Measurements from ENCODE around the gene ZCCHC10. TPM values are rescaled to one million over a fixed set of nuclear protein-coding genes. Genes with fewer than 3 reads are reported as not detected.

The ZCCHC10 gene
- total and polyA plus RNA-seq, 2 donors (not counting 3 experiments of a cell fraction or from before 2014, with no cell fraction given), result 25.9 to 32.1 TPM

- no peak overlapping the region for H3K4me2 ChIP-seq (ENCODE audit: insufficient read depth, low read length)
- no peak overlapping the region for H2AFZ ChIP-seq (ENCODE audit: low read depth, low read length)
- intact Hi-C loops (cut with micrococcal nuclease) (no loop called here), dilution Hi-C loops (cut with MboI; ENCODE audit: extremely low pct_ligation_motif_present, low sequenced_read_pairs) (no loop called here)
- no peaks in the 10 kb centered on the region for H3K9me3 ChIP-seq (replicated peaks; ENCODE audit: control insufficient read depth, insufficient read depth, low read length)
- H3K27ac ChIP-seq (ENCODE audit: insufficient read depth, low read depth, low read length), result no peak overlapping the region
- TF ChIP-seq JUN (IDR thresholded peaks at IDR 0.05; ENCODE audit: borderline replicate concordance, insufficient read depth, insufficient read length, low read depth) (no peak), FOS (IDR thresholded peaks at IDR 0.05; ENCODE audit: borderline replicate concordance, insufficient read depth, low read length) (no peak), POLR2AphosphoS5 (IDR thresholded peaks at IDR 0.05; ENCODE audit: insufficient read depth, low read depth, low read length) (no peak), MAX (IDR thresholded peaks at IDR 0.05; ENCODE audit: insufficient read depth, insufficient read length) (no peak), POLR2A (IDR thresholded peaks at IDR 0.05; ENCODE audit: low read depth, low read length) (no peak), EZH2 (IDR thresholded peaks at IDR 0.05; ENCODE audit: borderline replicate concordance, low read depth, low read length, severe bottlenecking) (no peak), MYC (IDR thresholded peaks at IDR 0.05; ENCODE audit: low read depth, low read length) (no peak), GATA2 (IDR thresholded peaks at IDR 0.05; ENCODE audit: insufficient read depth, insufficient read length, low read depth, low read length) (no peak)
- TF ChIP-seq, protein P1, sequence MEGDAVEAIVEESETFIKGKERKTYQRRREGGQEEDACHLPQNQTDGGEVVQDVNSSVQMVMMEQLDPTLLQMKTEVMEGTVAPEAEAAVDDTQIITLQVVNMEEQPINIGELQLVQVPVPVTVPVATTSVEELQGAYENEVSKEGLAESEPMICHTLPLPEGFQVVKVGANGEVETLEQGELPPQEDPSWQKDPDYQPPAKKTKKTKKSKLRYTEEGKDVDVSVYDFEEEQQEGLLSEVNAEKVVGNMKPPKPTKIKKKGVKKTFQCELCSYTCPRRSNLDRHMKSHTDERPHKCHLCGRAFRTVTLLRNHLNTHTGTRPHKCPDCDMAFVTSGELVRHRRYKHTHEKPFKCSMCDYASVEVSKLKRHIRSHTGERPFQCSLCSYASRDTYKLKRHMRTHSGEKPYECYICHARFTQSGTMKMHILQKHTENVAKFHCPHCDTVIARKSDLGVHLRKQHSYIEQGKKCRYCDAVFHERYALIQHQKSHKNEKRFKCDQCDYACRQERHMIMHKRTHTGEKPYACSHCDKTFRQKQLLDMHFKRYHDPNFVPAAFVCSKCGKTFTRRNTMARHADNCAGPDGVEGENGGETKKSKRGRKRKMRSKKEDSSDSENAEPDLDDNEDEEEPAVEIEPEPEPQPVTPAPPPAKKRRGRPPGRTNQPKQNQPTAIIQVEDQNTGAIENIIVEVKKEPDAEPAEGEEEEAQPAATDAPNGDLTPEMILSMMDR (IDR thresholded peaks at IDR 0.05; ENCODE audit: extremely low read depth in 1 of 2, insufficient read depth in 1 of 2, low read depth in 1 of 2, low read length in 2 of 2), result no peak
- no peak overlapping the region for H3K4me3 ChIP-seq (replicated peaks in 1 of 3; ENCODE audit: insufficient read depth in 1 of 3, low read depth in 1 of 3, low read length in 3 of 3)
- FAIRE-seq (no peak), DNase-seq (ENCODE audit: low read depth, low spot score) (no peak)
- H3K27me3 ChIP-seq (ENCODE audit: control insufficient read depth in 2 of 2, insufficient read depth in 2 of 2, low read length in 2 of 2), result no peaks in the 10 kb centered on the region
- no peaks in the 10 kb centered on the region for H3K36me3 ChIP-seq (ENCODE audit: control insufficient read depth in 2 of 2, extremely low read depth in 1 of 2, insufficient read depth in 2 of 2, low read length in 2 of 2)
- H3K9me1 ChIP-seq (replicated peaks; ENCODE audit: control insufficient read depth, extremely low read depth, insufficient read depth, low read length), result no peaks in the 10 kb centered on the region
- H4K20me1 ChIP-seq (replicated peaks; ENCODE audit: control insufficient read depth, extremely low read depth, insufficient read depth, low read length), result no peaks in the 10 kb centered on the region
- CTCF ChIA-PET, result no interaction called here
- POLR2A ChIA-PET, result no interaction called here
- no peak overlapping the region for H3K9ac ChIP-seq (replicated peaks; ENCODE audit: extremely low read depth, insufficient read depth, low read length)
- no TSS peak for BruUV-seq (replicated peaks)
- no peaks in the 10 kb centered on the region for H3K79me2 ChIP-seq (ENCODE audit: control insufficient read depth, insufficient read depth, low read length)
- no peaks in the 10 kb centered on the region for H3K4me1 ChIP-seq (ENCODE audit: control insufficient read depth, extremely low read depth, insufficient read depth, low read length)
Observed at GRCh38 chr5:132979367-132979940, 46.9 kb downstream of the ZCCHC10 start.

Data from endothelial cell of umbilical vein (primary cell).